Sciatic nerve (tissue), 2 donors: ENCODE data around the gene TMEM35B. TPM values are rescaled to one million over a fixed set of nuclear protein-coding genes. Genes with fewer than 3 reads are reported as not detected.
"Not testable (repeated sequence)": the region's sequence is repeated elsewhere in the genome, so short reads cannot be mapped to it uniquely, and the experiment has no call there.

Source experiments
- ATAC-seq: fragments of 200-7000 bp; cut with Tn5 transposase; one replicate; pipeline ENCODE4 v1.9.1; 2020; ENCODE audit warnings: mild to moderate bottlenecking, moderate library complexity
- DNase-seq: peaks from one replicate; pipeline ENCODE4 v3.0.0-alpha.2; 2020; ENCODE audit warnings: low spot score
- intact Hi-C: fragments of 100-400 bp; cut with DNase I; formaldehyde crosslinking; loops from one replicate; pipeline ENCODE4 v1.14.2; 2022
- total RNA-seq: library from RNA; stranded (reverse); fragmentation: NEBNext Ultra II Directional; extraction: Animal tissue kit (Norgen Biotek cat#: 25700); gene quantifications from one replicate; pipeline ENCODE4 v1.2.1, GENCODE V29; 2021
- donor health status: DM: no; HTN: no; CAD: no.
- donor health status: DM: no; HTN: no; CAD: no.

The TMEM35B gene
- total RNA-seq, 1 donor from 2014 or later: 42.1 TPM

GRCh38 chr1:34977858-34978257, 7.3 kb downstream of the TMEM35B start:
- DNase-seq: no peak
- intact Hi-C loops: loop anchor here (2.0 kb wide), 1 partner anchor 53 kb away; no protein-coding TSS in a partner anchor

GRCh38 chr1:34977210-34977471, 8.0 kb downstream of the TMEM35B start:
- DNase-seq (no peak), ATAC-seq (no peak)
- intact Hi-C loops: loop anchor here (2.0 kb wide), 1 partner anchor 52 kb away; no protein-coding TSS in a partner anchor

More at GRCh38 chr1:34977858-34978257, 7.3 kb downstream of the TMEM35B start:
- no peak for ATAC-seq

DNA sequence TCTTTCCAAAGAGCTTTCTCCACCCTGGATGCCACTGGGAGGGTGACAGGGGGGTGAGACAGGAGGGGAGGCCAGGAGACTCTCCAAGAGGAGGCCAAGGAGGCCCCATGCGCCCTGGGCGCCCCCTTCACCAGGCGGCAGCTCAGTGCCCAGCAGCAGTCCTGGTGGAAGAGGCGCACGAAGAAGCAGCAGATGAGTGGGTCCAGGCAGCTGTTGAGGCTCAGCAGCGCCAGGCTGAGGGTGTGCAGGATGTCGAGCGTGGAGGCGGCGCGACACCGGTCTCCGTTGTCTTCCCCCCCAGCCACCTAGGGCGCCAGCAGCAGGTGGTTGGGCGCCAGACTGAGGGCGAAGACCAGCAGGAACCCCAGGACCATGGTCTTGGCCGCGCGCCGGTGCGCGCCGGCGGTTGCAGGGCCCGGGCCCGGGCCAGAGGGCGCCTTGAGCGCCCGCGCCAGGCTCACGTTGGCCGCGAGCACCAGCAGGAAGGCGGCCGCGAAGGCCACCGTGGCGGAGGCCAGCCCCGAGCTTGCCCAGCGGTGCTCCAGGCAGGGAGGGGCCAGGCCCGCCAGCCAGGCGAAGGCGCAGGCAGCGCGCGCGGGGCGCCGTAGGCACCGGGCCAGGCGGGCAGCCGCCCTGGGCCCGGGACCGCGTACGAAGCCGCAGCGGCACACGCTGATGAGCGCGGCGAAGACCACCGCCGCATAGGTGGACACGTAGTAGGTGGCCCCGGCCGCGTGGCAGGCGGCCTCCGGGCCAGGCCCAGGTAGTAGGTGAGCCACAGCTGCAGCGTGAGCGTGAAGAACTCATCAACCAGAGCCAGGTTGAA, 8.6 kb downstream of the TMEM35B start:
- DNase-seq: no peak
- intact Hi-C loops: loop anchor here (2.0 kb wide), 1 partner anchor 52 kb away; no protein-coding TSS in a partner anchor
- no peak for ATAC-seq

GRCh38 chr1:34975771-34976170, 9.4 kb downstream of the TMEM35B start:
- DNase-seq (no peak), ATAC-seq (no peak)
- intact Hi-C loops: loop anchor here (2.0 kb wide), 1 partner anchor 51 kb away; no protein-coding TSS in a partner anchor

DNA sequence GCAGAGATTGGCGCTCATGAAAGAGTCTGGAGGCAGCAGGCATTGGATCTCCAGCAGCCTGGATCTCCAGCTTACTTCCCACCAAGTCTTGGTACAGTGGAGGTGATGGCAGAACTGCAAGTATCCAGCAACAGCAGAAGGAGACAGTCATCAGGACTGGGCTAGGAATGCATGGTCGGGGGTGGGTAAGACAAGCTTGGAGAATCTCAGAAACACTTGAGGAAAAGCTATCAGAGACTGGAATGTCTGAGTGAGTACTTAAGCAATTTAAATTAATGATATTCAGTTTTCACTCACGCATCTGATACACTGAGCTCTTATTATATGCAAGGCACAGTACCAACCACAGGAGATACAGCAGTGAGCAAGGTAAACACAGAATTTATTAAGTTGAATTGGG, 9.8 kb downstream of the TMEM35B start:
- intact Hi-C loops: no loop called here
- no peak for ATAC-seq
- DNase-seq: no peak

- intact Hi-C loops: no loop called here
- no peak for DNase-seq
- ATAC-seq: no peak
These were observed 10.5 kb downstream of the TMEM35B start for GRCh38 chr1:34974626-34975025.

- ATAC-seq (no peak), DNase-seq (no peak)
- intact Hi-C loops: no loop called here
These were observed 11.8 kb downstream of the TMEM35B start for GRCh38 chr1:34973326-34973725.

DNA sequence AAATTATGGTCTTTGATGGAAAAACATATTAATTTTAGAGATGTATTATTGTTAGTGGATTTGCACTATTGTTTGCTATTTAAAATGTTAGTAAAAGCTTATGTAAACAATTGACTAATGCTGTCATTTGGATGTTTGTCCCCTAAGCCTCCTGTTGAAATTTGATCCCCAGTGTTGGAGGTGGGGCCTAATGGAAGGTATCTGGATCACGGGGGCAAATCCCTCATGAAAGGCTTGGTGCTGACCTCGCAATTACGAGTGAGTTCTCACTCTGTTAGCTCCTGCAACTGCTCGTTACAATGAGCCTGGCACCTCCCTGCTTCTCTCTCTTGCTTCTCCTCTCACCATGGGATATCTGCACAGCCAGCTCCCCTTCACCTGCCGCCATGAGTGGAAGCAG, 14.3 kb downstream of the TMEM35B start:
- no peak for ATAC-seq
- intact Hi-C loops: no loop called here

GRCh38 chr1:34970220-34970735, 14.9 kb downstream of the TMEM35B start:
- intact Hi-C loops: no loop called here
- ATAC-seq (no peak), DNase-seq (no peak)

More for the DNA sequence above, 14.3 kb downstream of the TMEM35B start:
- no peak for DNase-seq

DNA sequence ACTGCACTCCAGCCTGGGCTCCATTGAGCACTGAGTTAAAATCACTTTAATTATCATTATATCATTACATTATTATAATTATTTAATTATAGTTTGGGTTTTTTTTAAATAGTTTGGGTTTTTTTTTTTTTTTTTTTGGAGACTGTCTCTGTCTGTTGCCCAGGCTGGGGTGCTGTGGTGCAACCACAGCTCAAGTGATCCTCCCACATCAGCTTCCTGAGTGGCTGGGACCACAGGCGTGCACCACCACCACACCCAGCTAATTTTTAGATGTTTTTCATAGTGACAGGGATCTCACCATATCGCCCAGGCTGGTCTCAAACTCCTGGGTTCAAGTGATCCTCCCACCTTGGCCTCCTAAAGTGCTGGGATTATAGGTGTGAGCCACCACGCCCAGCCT, 16.9 kb downstream of the TMEM35B start:
- DNase-seq, intact Hi-C loops, ATAC-seq: not testable (repeated sequence)

GRCh38 chr1:34967672-34968071, 17.5 kb downstream of the TMEM35B start:
- intact Hi-C loops, ATAC-seq, DNase-seq: not testable (repeated sequence)

DNA sequence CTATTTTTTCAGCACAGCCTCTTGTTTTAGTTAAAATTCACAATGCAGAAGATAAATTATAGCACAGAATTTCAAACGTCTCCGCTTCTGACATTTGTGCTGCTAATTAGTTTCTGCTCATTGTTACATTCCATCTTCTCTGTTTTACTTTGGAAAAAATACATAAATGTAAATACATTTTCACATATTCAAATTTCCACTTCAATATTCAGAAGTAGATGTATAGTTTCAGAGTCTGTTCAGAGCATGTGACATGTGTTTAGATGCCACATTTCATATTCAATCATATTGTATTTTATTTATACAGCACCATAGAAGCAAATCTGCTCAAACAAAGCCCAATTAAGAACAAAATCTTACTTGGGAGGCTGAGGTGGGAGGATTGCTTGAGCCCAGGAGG, 19.6 kb downstream of the TMEM35B start:
- intact Hi-C loops: no loop called here
- no peak for ATAC-seq
- no peak for DNase-seq

DNA sequence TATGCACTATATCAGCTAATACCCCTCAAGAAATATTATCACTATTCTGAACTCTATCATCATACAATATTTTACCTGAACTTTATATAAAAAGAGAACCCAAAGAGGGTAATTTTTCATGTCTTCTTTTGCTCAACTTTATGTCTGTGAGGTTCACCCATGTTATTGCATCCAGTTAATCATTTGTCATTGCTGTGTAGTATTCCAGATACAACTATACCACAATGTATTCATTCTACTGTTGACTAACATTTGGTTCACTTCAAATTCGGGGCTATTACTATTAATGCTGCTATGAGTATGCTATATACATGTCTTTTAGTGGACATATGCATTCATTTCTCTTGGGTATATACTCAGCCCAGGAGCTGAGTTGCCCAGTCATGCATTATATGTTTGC, 34.7 kb downstream of the TMEM35B start:
- DNase-seq: no peak
- no peak for ATAC-seq
- intact Hi-C loops: no loop called here

- intact Hi-C loops, DNase-seq, ATAC-seq: not testable (repeated sequence)
These were observed 36.4 kb downstream of the TMEM35B start for GRCh38 chr1:34948739-34949138.

- ATAC-seq, DNase-seq, intact Hi-C loops: not testable (repeated sequence)
These were observed 37.4 kb downstream of the TMEM35B start for GRCh38 chr1:34947641-34948314.

- intact Hi-C loops: no loop called here
- DNase-seq (no peak), ATAC-seq (no peak)
These were observed 38.9 kb downstream of the TMEM35B start for GRCh38 chr1:34946211-34946610.

- ATAC-seq, DNase-seq, intact Hi-C loops: not testable (repeated sequence)
These were observed 43.3 kb downstream of the TMEM35B start for GRCh38 chr1:34941798-34942197.
